IPS DF 6.9 (cell line): ENCODE results near the gene WFDC6.
A peak's percentile ranks its signal among the peaks of the same experiment; 100 is the strongest.
"Not testable (repeated sequence)": the region's sequence is repeated elsewhere in the genome, so short reads cannot be mapped to it uniquely, and the experiment has no call there.

Experiments
- DNase-seq: peaks from one replicate; pipeline ENCODE4 v3.0.0-alpha.2; 2013; ENCODE audit warnings: low read depth, low spot score
- H3K27ac ChIP-seq: one replicate; pipeline ENCODE4 v1.5.1; 2013; ENCODE audit warnings: low read length, control low read depth
- H3K27me3 ChIP-seq: 2 replicates; pipeline ENCODE4 v1.6.1; 2013; ENCODE audit warnings: mild to moderate bottlenecking, low read length; ENCODE audit not compliant: control insufficient read depth, insufficient read depth
- H3K36me3 ChIP-seq: 2 replicates; pipeline ENCODE4 v1.6.1; 2013; ENCODE audit warnings: low read length; ENCODE audit not compliant: control insufficient read depth, insufficient read depth
- H3K4me1 ChIP-seq: 2 replicates; pipeline ENCODE4 v1.6.1; 2013; ENCODE audit warnings: low read length; ENCODE audit not compliant: control insufficient read depth, insufficient read depth
- H3K4me3 ChIP-seq: 2 replicates; pipeline ENCODE4 v1.5.1; 2013; ENCODE audit warnings: mild to moderate bottlenecking, low read length
- H3K9me3 ChIP-seq: 2 replicates; pipeline ENCODE4 v1.6.1; 2013; ENCODE audit warnings: low read length, inconsistent platforms; ENCODE audit not compliant: control insufficient read depth, insufficient read depth
- WGBS: extraction: QIAGEN DNeasy Blood & Tissue Kit; methylation state at CpG from one replicate; pipeline ENCODE4 v1.1.7; 2013; ENCODE audit warnings: mixed read lengths, missing lambda C conversion rate; ENCODE audit not compliant: insufficient read length, insufficient coverage; 5-methylcytosine and 5-hydroxymethylcytosine counted together

The WFDC6 gene

DNA sequence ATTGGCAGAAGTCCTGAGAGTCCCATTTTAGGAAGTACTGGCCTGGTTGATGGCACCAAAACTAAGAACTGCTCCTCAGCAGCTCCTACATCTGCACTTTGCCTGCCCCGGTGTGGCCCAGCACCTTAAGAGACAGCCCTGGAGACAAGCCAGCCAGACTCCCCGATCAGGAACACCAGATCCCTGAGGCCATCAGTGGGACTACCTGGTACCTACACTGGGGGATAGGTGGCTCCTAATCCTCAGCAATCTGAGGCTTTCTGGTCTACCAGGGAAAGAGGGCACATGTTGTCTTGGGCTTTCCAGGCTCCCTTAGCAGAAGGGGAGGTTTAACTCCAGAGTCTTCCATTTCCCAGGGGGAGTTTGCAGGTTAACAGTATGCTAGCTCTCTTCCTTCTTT lies at the start of gene WFDC6:
TSS of gene WFDC6 (minus strand) at position 101 of the 400 bp plus-strand sequence. CDS start at position 26, 75 bp downstream.
- Histone ChIP-seq H3K27me3 (no peaks in the 10 kb centered on the region), H3K27ac (no peak within 1 kb of the TSS), H3K36me3 (no peaks in the 10 kb centered on the region), H3K4me1 (no peaks in the 10 kb centered on the region), H3K4me3 (no peak within 1 kb of the TSS), H3K9me3 (no peaks in the 10 kb centered on the region)
- no CpG with 5 or more reads among the region's 2 CpGs for WGBS
- no peak for DNase-seq

DNA sequence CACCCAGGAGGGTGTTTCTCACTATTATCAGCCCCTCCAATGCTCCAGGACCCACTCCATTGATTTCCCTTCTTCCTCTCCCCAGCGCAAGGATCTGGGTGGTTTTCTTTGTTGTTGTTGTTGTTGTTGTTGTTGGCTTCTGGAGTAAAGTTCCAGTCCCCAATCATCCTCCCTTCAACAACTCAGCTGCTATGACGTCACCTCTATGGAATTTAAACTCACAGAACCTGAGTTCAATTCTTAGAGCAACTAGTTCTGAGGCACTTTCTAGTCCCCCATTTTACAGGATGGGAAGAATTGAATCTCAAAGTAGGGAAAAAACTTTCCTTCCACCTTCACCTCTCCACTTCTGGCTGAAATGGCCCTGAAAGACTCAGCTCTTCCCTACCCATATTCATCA lies 49.5 kb upstream of the WFDC6 start:
- Histone ChIP-seq H3K27ac (no peak overlapping the region), H3K27me3 (no peaks in the 10 kb centered on the region), H3K36me3 (no peaks in the 10 kb centered on the region), H3K4me3 (no peak overlapping the region), H3K9me3 (no peaks in the 10 kb centered on the region), H3K4me1 (no peaks in the 10 kb centered on the region)
- DNase-seq: no peak
- no CpG with 5 or more reads among the region's 2 CpGs for WGBS

DNA sequence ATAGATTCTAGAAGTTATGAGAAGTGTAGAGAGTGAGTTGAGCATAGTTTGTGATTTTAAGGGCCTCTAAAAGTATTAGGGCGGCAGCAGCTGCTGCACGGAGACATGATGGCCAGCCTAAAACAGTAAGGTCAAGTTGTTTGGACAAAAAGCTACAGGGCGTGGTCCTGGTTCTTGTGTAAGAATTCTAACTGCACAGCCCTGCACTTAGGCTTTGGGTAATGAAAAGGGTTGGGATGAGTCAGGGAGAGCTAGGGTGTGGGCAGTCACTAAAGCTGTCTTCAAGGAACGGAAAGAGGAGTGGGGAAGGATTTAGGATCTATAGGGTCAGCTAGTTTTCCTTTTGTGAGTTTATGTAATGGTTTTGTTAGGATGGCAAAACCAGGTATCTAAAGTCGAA lies 46.7 kb upstream of the WFDC6 start:
- WGBS: no CpG with 5 or more reads among the region's 5 CpGs
- not testable (repeated sequence) for H3K4me1 ChIP-seq, H3K27ac ChIP-seq, H3K4me3 ChIP-seq, DNase-seq, H3K9me3 ChIP-seq, H3K36me3 ChIP-seq, H3K27me3 ChIP-seq

DNA sequence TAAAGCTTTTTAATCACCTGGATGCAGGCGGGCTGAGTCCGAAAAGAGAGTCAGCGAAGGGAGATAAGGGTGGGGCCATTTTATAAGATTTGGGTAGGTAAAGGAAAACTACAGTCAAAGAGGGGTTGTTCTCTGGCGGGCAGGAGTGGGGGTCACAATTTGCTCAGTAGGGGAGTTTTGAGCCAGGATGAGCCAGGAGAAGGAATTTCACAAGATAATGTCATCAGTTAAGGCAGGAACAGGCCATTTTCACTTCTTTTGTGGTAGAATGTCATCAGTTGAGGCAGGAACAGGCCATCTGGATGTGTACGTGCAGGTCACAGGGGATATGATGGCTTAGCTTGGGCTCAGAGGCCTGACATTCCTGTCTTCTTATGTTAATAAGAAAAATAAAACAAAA lies 45.0 kb upstream of the WFDC6 start:
- WGBS: no CpG with 5 or more reads among the region's 5 CpGs
- not testable (repeated sequence) for H3K4me3 ChIP-seq, H3K36me3 ChIP-seq, H3K27ac ChIP-seq, H3K9me3 ChIP-seq, DNase-seq, H3K4me1 ChIP-seq, H3K27me3 ChIP-seq

DNA sequence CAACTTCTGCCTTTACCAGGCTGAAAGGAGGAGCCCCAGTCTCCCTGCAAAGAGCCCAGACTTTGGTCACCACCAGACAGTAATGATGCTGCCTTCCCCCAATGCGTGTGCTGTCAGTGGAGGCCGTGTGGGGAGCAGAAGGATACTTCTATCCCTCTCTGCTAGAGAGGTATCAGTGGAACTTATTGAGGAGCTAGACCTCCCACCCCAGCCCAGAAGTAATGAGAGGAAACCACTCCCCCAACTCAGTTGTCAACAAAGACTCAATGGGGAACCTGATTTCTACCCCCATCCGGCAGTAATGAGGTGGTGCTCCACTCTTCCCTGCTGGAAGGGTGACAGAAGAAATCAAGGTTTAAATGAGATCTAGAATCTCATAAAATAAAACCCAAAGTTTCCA lies 44.2 kb upstream of the WFDC6 start:
- Histone ChIP-seq H3K9me3 (no peaks in the 10 kb centered on the region), H3K36me3 (no peaks in the 10 kb centered on the region), H3K4me3 (no peak overlapping the region), H3K27ac (no peak overlapping the region), H3K27me3 (no peaks in the 10 kb centered on the region), H3K4me1 (0 out of 2 replicates have a peak, but pooled peaks cover 3% of the 10 kb centered on the region)
- no CpG with 5 or more reads among the region's 3 CpGs for WGBS
- no peak for DNase-seq

DNA sequence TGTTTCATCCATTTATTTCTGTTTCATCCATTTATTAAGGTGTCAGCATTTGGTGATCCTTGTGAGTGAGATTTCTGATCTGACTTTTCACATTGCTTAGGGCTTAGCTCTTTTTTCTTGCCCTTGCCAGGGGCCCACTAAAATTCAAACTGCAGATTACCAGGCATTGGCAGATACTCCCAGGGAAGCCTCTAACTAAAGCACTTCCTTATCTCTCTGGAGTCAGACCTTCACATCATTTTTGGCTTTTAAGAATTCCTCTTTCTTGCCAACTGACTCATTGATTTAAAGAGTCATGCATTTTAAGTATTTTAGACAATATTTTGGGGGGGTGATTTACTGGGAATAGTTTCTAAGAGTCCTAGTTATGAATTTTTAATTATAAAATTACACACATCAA lies 42.4 kb upstream of the WFDC6 start:
- Histone ChIP-seq H3K4me1 (0 out of 2 replicates have a peak, but pooled peaks cover 5% of the 10 kb centered on the region), H3K27ac (no peak overlapping the region), H3K36me3 (no peaks in the 10 kb centered on the region), H3K4me3 (no peak overlapping the region), H3K9me3 (no peaks in the 10 kb centered on the region), H3K27me3 (no peaks in the 10 kb centered on the region)
- DNase-seq: no peak

DNA sequence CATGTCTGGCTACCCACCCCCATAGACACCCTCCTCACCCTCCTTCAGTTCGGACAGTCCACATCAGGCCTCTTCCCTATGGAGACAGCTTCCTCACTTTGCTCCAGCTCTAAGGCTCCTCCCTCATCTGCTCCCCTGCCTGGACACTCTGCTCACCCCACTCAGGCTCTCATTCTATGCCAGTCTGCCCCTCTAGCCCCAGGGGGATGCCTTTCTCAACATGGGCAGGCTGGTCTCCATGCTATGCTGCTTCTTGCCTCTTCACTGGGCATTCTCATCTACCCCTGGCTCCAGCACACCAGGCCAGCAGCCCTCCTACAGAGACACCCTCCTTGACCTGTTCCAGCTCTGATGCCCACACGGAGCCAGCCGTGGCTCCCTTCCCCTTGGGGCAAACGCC lies 39.9 kb upstream of the WFDC6 start, which contains the start of gene WFDC8:
TSS of gene WFDC8 (minus strand) at position 101 of the 400 bp plus-strand sequence. CDS start at position 64, 37 bp downstream.
- Histone ChIP-seq H3K4me3 (no peak within 1 kb of the TSS), H3K27me3 (no peaks in the 10 kb centered on the region), H3K27ac (no peak within 1 kb of the TSS), H3K9me3 (no peaks in the 10 kb centered on the region), H3K4me1 (peaks cover 6% of the 10 kb centered on the region; the same call in 1 of the 2 replicates), H3K36me3 (no peaks in the 10 kb centered on the region)
- WGBS: no CpG with 5 or more reads among the region's 4 CpGs
- no peak for DNase-seq

DNA sequence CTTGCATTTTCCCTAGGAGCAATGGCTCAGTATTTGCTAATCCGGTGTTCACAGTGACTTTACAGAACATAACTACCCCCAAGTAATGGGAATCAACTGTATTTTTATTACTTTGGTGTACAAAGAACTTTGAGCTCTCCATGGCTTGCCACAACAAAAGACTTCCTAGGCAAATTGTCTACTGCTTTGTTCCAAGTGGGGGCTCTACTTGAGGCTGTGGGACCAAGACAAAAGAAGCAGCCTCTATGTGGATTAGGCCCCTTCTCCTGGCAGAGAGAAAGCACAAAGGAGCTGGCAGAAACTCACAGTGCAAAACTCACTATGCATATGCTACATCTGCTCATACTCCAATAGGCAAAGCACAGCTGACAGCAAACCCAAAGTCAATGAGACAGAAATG lies 38.9 kb upstream of the WFDC6 start:
- Histone ChIP-seq H3K36me3 (no peaks in the 10 kb centered on the region), H3K4me1 (peaks cover 4% of the 10 kb centered on the region; the same call in 1 of the 2 replicates), H3K4me3 (no peak overlapping the region), H3K27ac (no peak overlapping the region), H3K27me3 (no peaks in the 10 kb centered on the region), H3K9me3 (no peaks in the 10 kb centered on the region)
- DNase-seq: peak; percentile 35
- WGBS: no CpG with 5 or more reads among the region's 1 CpG

DNA sequence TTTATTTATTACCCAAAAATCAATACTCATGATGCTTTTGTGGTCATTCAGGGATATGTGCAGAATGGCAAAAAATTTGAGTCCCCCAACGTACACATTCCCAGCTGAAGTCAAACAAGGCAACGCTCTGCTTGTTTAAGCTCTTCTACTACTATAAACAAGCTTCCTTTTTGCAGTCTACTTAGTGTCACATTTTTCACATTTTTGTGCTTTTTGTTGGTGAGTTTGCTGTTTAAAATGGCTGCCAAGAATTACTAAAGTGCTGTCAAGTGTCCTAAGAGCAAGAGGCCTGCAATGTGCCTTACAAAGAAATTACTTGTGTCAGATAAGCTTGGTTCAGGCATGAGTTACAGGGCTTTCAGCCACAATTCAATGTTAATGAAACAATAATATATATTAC lies 37.7 kb upstream of the WFDC6 start:
- no peak overlapping the region for H3K4me3 ChIP-seq
- no peaks in the 10 kb centered on the region for H3K9me3 ChIP-seq
- H3K27me3 ChIP-seq: no peaks in the 10 kb centered on the region
- H3K4me1 ChIP-seq: peaks cover 3% of the 10 kb centered on the region; the same call in 1 of the 2 replicates
- DNase-seq: no peak
- H3K27ac ChIP-seq: no peak overlapping the region
- no CpG with 5 or more reads among the region's 2 CpGs for WGBS
- no peaks in the 10 kb centered on the region for H3K36me3 ChIP-seq

DNA sequence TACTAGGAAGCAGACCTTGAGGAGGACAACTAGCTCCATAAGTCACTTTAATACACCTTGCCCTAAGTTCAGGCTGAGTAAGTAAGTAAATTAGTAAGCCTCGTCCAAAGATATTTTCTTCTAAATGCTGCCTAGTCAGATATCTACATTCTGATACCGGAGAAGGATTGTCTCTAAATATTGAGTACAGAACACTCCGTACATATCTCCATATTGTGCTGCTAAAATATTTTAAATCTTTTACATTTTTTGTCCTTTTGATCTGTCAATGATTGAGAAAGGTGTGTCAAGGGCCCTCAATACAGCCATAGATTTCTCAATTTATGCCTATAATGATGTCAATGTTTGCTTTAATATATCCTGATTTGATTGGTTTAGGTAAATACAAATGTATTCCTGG lies 36.6 kb upstream of the WFDC6 start:
- no peak for DNase-seq
- Histone ChIP-seq H3K9me3 (no peaks in the 10 kb centered on the region), H3K4me1 (peaks cover 3% of the 10 kb centered on the region; the same call in 1 of the 2 replicates), H3K27me3 (no peaks in the 10 kb centered on the region), H3K36me3 (no peaks in the 10 kb centered on the region), H3K27ac (no peak overlapping the region), H3K4me3 (no peak overlapping the region)
- no CpG with 5 or more reads among the region's 3 CpGs for WGBS

DNA sequence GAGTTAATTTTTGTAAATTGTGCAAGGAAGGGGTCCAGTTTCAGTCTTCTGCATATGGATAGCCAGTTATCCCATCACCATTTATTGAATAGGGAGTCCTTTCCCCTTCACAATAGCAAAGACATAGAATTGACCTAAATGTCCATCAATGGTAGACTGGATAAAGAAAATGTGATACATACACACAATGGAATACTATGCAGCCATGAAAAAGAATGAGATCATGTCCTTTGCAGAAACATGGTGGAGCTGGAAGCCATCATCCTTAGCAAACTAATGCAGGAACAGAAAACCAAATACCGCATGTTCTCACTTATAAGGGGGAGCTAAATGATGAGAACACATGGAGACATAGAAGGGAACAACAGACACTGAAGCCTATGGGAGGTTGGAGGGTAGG lies 30.4 kb upstream of the WFDC6 start:
- not testable (repeated sequence) for H3K36me3 ChIP-seq, H3K4me3 ChIP-seq, H3K27ac ChIP-seq, H3K27me3 ChIP-seq, H3K9me3 ChIP-seq, DNase-seq, H3K4me1 ChIP-seq
- WGBS: no CpG with 5 or more reads among the region's 1 CpG
